ENCODE data around the gene TMPRSS9.
A peak's percentile ranks its signal among the peaks of the same experiment; 100 is the strongest.

The TMPRSS9 gene

DNA sequence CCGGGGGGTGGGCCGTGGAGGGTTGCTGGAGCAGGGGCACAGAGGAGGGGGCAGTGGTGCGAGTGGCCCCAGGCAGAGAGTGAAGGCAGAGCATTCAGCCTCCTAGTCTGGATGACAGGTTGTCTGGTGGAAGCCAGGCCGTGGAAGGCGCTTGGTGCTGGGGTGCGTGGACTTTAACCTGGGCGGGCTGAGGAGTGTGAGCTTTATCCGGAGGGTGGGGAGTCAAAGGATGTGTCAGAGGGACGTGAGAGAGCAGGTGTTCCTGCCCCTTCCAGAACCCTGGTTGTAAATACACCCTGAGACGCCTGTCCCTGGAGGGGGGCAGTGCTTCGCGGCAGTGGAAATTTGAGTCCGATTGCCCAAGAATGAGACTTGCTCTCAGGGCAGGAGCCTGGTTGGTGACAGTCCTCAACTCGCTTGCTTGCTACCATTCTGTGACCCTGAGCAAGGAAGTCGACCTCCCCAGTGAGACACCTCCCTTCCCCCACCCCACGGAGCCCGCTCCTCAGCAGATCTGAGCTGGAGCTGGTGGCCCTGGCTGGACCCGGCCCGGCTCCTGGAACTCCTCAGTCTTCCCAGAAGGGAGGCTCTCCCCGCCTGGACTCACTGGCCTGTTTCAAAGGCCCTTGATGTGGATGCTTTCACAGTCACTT is 29.3 kb upstream of the TMPRSS9 start:
- Histone ChIP-seq H3K9ac (no peak overlapping the region), H3K4me3 (ENCODE audit: low read depth, low read length) (no peak overlapping the region), H3K27ac (peak overlapping the region; percentile 30), H3K79me2 (peaks cover 53% of the 10 kb centered on the region), H3K9me3 (ENCODE audit: control insufficient read depth, low read length) (no peaks in the 10 kb centered on the region), H3K4me2 (ENCODE audit: low read length) (no peak overlapping the region), H3K36me3 (ENCODE audit: control insufficient read depth, insufficient read depth, low read length) (no peaks in the 10 kb centered on the region), H3K4me1 (peaks cover 46% of the 10 kb centered on the region), H3K27me3 (ENCODE audit: control insufficient read depth, insufficient read depth, low read length) (no peaks in the 10 kb centered on the region), H2AFZ (no peak overlapping the region)
- TF ChIP-seq, protein P1, sequence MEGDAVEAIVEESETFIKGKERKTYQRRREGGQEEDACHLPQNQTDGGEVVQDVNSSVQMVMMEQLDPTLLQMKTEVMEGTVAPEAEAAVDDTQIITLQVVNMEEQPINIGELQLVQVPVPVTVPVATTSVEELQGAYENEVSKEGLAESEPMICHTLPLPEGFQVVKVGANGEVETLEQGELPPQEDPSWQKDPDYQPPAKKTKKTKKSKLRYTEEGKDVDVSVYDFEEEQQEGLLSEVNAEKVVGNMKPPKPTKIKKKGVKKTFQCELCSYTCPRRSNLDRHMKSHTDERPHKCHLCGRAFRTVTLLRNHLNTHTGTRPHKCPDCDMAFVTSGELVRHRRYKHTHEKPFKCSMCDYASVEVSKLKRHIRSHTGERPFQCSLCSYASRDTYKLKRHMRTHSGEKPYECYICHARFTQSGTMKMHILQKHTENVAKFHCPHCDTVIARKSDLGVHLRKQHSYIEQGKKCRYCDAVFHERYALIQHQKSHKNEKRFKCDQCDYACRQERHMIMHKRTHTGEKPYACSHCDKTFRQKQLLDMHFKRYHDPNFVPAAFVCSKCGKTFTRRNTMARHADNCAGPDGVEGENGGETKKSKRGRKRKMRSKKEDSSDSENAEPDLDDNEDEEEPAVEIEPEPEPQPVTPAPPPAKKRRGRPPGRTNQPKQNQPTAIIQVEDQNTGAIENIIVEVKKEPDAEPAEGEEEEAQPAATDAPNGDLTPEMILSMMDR (IDR thresholded peaks at IDR 0.05): no peak

DNA sequence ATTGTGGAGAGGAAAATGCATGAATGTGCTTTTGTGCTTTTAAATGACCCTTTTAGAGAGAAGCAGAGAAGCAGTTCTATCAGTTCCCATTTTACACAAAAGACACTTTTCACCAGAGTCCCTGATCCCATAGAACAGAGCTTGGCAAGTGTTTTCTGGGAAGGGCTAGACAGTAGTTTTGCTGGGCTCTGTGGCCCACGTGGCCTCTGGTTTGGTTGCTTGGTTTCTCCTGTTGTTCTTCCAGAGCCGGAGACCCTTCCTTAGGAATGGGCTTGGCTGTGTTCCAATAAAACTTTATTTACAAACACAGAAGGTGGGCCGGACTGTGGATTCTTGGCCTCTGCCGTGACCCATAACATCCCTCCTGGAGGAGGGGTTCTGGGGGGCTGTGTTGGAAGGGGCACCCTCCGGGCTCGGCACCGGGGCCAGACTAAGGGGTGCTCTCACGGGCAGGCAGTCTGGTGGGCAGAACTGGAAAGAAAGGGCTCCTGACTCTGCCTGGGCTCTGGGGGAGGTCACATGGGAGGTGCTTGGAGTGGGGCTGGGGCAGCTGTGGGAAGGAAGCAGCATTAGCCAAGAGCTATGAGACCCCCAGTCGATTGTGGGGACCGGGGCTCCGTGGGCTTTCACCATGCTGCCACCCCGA is 28.3 kb upstream of the TMPRSS9 start:
- no peak overlapping the region for H3K4me2 ChIP-seq (ENCODE audit: low read length)
- no peaks in the 10 kb centered on the region for H3K9me3 ChIP-seq (ENCODE audit: control insufficient read depth, low read length)
- TF ChIP-seq, protein P1 (IDR thresholded peaks at IDR 0.05): no peak
- no peaks in the 10 kb centered on the region for H3K36me3 ChIP-seq (ENCODE audit: control insufficient read depth, insufficient read depth, low read length)
- no peaks in the 10 kb centered on the region for H3K27me3 ChIP-seq (ENCODE audit: control insufficient read depth, insufficient read depth, low read length)
- H3K27ac ChIP-seq: peak overlapping the region; percentile 76
- peaks cover 54% of the 10 kb centered on the region for H3K79me2 ChIP-seq
- peaks cover 46% of the 10 kb centered on the region for H3K4me1 ChIP-seq
- H3K4me3 ChIP-seq (ENCODE audit: low read depth, low read length): no peak overlapping the region
- no peak overlapping the region for H3K9ac ChIP-seq
- H2AFZ ChIP-seq: no peak overlapping the region

DNA sequence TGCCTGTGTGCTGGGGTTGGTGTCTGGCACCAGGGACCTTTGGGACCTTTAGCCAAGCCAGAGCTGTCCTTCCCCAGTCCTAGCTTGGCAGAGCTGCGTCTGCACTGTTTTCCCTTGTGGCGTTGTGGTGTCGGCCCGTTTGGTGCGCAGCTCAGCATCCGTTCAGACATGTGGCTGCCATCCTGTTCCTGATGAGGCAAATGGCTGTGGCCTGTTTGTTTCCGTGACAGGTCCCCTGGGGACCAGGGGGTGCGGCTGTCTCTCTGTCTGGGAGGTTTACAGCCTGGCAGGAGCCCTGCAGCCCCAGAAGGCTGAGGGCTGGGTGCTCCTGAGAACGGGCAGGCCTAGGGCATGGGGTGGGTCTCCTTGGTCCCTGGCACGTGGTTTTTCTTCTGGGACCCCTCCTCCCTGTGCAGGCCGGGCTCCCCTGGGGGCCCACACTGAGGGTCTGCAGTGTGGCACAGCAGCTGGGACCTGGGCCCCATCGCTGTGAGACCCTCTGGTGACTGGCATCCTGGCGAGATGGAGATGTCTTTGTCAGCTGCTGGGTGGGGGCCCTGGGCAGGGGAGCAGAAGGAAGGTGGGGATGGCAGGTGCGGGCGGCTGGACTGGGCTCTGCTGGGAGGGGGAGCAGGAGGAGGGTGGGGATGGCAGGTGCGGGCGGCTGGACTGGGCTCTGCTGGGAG is 27.6 kb upstream of the TMPRSS9 start:
- no peak overlapping the region for H3K9ac ChIP-seq
- TF ChIP-seq, protein P1 (IDR thresholded peaks at IDR 0.05): no peak
- no peaks in the 10 kb centered on the region for H3K27me3 ChIP-seq (ENCODE audit: control insufficient read depth, insufficient read depth, low read length)
- no peaks in the 10 kb centered on the region for H3K36me3 ChIP-seq (ENCODE audit: control insufficient read depth, insufficient read depth, low read length)
- peak overlapping the region; percentile 76 for H3K27ac ChIP-seq
- H3K9me3 ChIP-seq (ENCODE audit: control insufficient read depth, low read length): no peaks in the 10 kb centered on the region
- no peak overlapping the region for H3K4me3 ChIP-seq (ENCODE audit: low read depth, low read length)
- no peak overlapping the region for H2AFZ ChIP-seq
- peak overlapping the region; percentile 15 for H3K4me2 ChIP-seq (ENCODE audit: low read length)
- H3K79me2 ChIP-seq: peaks cover 56% of the 10 kb centered on the region
- peaks cover 40% of the 10 kb centered on the region for H3K4me1 ChIP-seq

DNA sequence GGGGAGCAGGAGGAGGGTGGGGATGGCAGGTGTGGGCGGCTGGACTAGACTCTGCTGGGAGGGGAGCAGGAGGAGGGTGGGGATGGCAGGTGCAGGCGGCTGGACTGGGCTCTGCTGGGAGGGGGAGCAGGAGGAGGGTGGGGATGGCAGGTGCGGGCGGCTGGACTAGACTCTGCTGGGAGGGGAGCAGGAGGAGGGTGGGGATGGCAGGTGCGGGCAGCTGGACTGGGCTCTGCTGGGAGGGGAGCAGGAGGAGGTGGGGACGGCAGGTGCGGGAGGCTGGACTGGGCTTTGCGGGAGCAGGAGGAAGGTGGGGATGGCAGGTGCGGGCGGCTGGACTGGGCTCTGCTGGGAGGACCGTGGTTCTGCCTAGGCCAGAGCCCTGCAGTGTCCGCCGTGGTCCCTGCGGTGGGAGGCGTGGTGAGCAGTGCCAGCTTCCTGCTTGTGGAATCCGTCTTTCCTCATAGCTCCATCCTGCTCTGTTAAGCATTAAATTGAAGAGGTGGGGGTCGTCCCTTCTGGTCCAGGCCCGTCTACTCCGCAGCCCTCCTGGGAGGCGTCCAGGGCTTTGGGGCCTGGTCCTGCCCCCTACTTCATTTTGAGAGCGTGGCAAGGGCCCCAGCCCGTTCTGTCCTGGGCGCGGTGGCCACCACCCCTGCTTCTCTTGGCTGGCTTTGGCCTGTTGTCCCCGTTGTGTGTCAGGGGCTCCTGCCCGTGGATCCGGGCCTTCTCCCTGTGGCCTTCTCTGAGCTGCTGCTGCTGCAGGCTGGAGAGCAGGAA is 26.8 kb upstream of the TMPRSS9 start:
- Histone ChIP-seq H3K9ac (no peak overlapping the region), H3K4me3 (ENCODE audit: low read depth, low read length) (no peak overlapping the region), H3K27me3 (ENCODE audit: control insufficient read depth, insufficient read depth, low read length) (no peaks in the 10 kb centered on the region), H3K79me2 (peaks cover 56% of the 10 kb centered on the region), H2AFZ (no peak overlapping the region), H3K36me3 (ENCODE audit: control insufficient read depth, insufficient read depth, low read length) (no peaks in the 10 kb centered on the region), H3K4me1 (peaks cover 38% of the 10 kb centered on the region), H3K9me3 (ENCODE audit: control insufficient read depth, low read length) (no peaks in the 10 kb centered on the region), H3K4me2 (ENCODE audit: low read length) (no peak overlapping the region), H3K27ac (peak overlapping the region; percentile 58)
- TF ChIP-seq, protein P1 (IDR thresholded peaks at IDR 0.05): no peak
